GM10266 (cell line): ENCODE data around the gene BMP6.

ENCODE experiments used
- DNase-seq: peaks from one replicate; pipeline ENCODE4 v3.0.0; 2012; ENCODE audit errors: extremely low spot score
- CTCF ChIP-seq: IDR thresholded peaks from 2 replicates; pipeline ENCODE4 v1.5.1; 2012; ENCODE audit warnings: mild to moderate bottlenecking, low read depth; ENCODE audit not compliant: control insufficient read depth, insufficient read depth; ENCODE audit errors: missing control alignments

BMP6 gene

GRCh38 chr6:7821426-7821825 lies 95.5 kb downstream of the BMP6 start:
- no peak for TF ChIP-seq CTCF
- no peak for DNase-seq

GRCh38 chr6:7823552-7823951 lies 97.7 kb downstream of the BMP6 start:
- DNase-seq = no peak
- no peak for TF ChIP-seq CTCF

- DNase-seq = no peak
- no peak for TF ChIP-seq CTCF
Measured at GRCh38 chr6:7825986-7826385, 100.1 kb downstream of the BMP6 start.

- DNase-seq = no peak
- TF ChIP-seq CTCF = no peak
Measured at GRCh38 chr6:7827142-7827541, 101.2 kb downstream of the BMP6 start.

GRCh38 chr6:7828124-7828523 lies 102.2 kb downstream of the BMP6 start:
- no peak for TF ChIP-seq CTCF

GRCh38 chr6:7832904-7833750 lies 107.2 kb downstream of the BMP6 start:
- no peak for TF ChIP-seq CTCF
- DNase-seq = no peak

More at GRCh38 chr6:7828124-7828523, 102.2 kb downstream of the BMP6 start:
- no peak for DNase-seq

- DNase-seq = no peak
- TF ChIP-seq CTCF = no peak
Measured at GRCh38 chr6:7833751-7834070, 107.8 kb downstream of the BMP6 start.
